K562 (cell line): ENCODE measurements around the gene NR2F6. TPM values are rescaled to one million over a fixed set of nuclear protein-coding genes. Genes with fewer than 3 reads are reported as not detected.

Source experiments
- CREM ChIP-seq: IDR thresholded peaks from 2 replicates; pipeline ENCODE4 v1.6.1; 2014; ENCODE audit warnings: antibody characterized with exemption, low read depth
- CUX1 ChIP-seq: fragments of 200-800 bp; sonication (Bioruptor generic); IDR thresholded peaks from 2 replicates; pipeline ENCODE4 v1.6.1; 2016; ENCODE audit warnings: missing genetic modification characterization, missing compliant biosample characterization
- CXXC5 ChIP-seq: fragments of 250-450 bp; sonication (Bioruptor Pico); IDR thresholded peaks from 2 replicates; pipeline ENCODE4 v1.8.0; 2022; ENCODE audit warnings: inconsistent platforms, mild to moderate bottlenecking, moderate library complexity
- MAFK ChIP-seq: IDR thresholded peaks from 2 replicates; pipeline ENCODE4 v1.6.1; 2011; ENCODE audit warnings: low read length, improper control_type of control experiment
- MAZ ChIP-seq, 2 experiments: fragments of 450-650 bp in 1 of 2; sonication (generic) in 1 of 2; formaldehyde crosslinking; IDR thresholded peaks in 1 of 2; conservative IDR thresholded peaks in 1 of 2; 2 replicates each; pipeline versions ENCODE4 v1.4.0 to v1.5.0; 2020; ENCODE audit warnings: mild to moderate bottlenecking in 1 of 2, missing genetic modification reagents in 1 of 2
- NR2C1 ChIP-seq, 2 experiments: fragments of 450-650 bp; IDR thresholded peaks; 2 replicates each; pipeline ENCODE4 v1.6.1; 2017; ENCODE audit warnings: mild to moderate bottlenecking in 2 of 2, antibody characterized with exemption in 1 of 2, inconsistent platforms in 1 of 2, missing compliant biosample characterization in 1 of 2, missing genetic modification characterization in 1 of 2
- OTX1 ChIP-seq: fragments of 450-650 bp; formaldehyde crosslinking; IDR thresholded peaks from 2 replicates; pipeline ENCODE4 v1.4.0; 2022; ENCODE audit warnings: mild to moderate bottlenecking
- STAT5A ChIP-seq: IDR thresholded peaks from 2 replicates; pipeline ENCODE4 v1.6.1; 2012; ENCODE audit warnings: low read length, inconsistent platforms, borderline replicate concordance
- ZBED1 ChIP-seq: IDR thresholded peaks from 2 replicates; pipeline ENCODE4 v1.6.1; 2014
- ZNF232 ChIP-seq: sonication (generic); formaldehyde crosslinking; IDR thresholded peaks from 2 replicates; pipeline ENCODE4 v1.8.0; 2022; ENCODE audit warnings: mild to moderate bottlenecking, missing genetic modification reagents
- ZNF253 ChIP-seq: fragments of 250-450 bp; sonication (Bioruptor Pico); conservative IDR thresholded peaks from 2 replicates; pipeline ENCODE4 v1.6.1; 2021; ENCODE audit warnings: mild to moderate bottlenecking
- ZNF407 ChIP-seq: fragments of 450-650 bp; IDR thresholded peaks from 2 replicates; pipeline ENCODE4 v1.6.1; 2016; ENCODE audit warnings: low read depth
- polyA plus RNA-seq, 8 experiments: library from polyadenylated mRNA; depleted of rRNA in 4 of 8; stranded (reverse) in 5 of 8; unstranded in 3 of 8; fragments of >200 nt; fragmentation: Nextera tagmentation in 2 of 8; fragmentation: Illumina TruSeq in 1 of 8; extraction: Ambion mirVana in 2 of 8; extraction: Trizol in 1 of 8; gene quantifications; 2 replicates each; pipeline versions ENCODE4 v1.2.1 to v1.2.3, GENCODE V29; 2011 to 2014; ENCODE audit warnings: inconsistent platforms in 1 of 8, missing spikeins in 1 of 8
- total RNA-seq, 7 experiments: library from RNA; depleted of rRNA in 6 of 7; stranded (reverse); fragments of >200 nt in 6 of 7; fragmentation: Illumina TruSeq in 2 of 7; extraction: Trizol in 2 of 7; gene quantifications; 2 replicates each; pipeline versions ENCODE4 v1.2.1 to v1.2.3, GENCODE V29; 2011 to 2021; ENCODE audit warnings: low replicate concordance in 1 of 7

NR2F6 gene
- total and polyA plus RNA-seq, 9 of the 15 experiments (the other 6 are each of a cell fraction or from before 2014, with no cell fraction given): 0.76 to 97.5 (median 18.8) TPM

- peak; percentile 98 for TF ChIP-seq CUX1
- no peak for TF ChIP-seq ZNF253 (CRISPR knock-in tag)
- no peak for TF ChIP-seq ZNF232 (CRISPR knock-in tag)
- TF ChIP-seq STAT5A: no peak
- no peak for TF ChIP-seq ZBED1
- TF ChIP-seq MAFK: no peak; the same call in 1 of the 2 replicates
- peak; percentile 94 for TF ChIP-seq OTX1 (CRISPR knock-in tag)
- TF ChIP-seq NR2C1 (IDR thresholded peaks at IDR 0.05): no peak
- TF ChIP-seq NR2C1 (tag; IDR thresholded peaks at IDR 0.05): peak; percentile 73
- TF ChIP-seq MAZ (CRISPR knock-in tag; conservative IDR thresholded peaks at IDR 0.05 in 1 of 2, IDR thresholded peaks at IDR 0.05 in 1 of 2): 0 out of 4 replicates have a peak, but pooled peaks of 1 of the 2 experiments have one; percentile 14
- peak; percentile 70 for TF ChIP-seq CXXC5
- TF ChIP-seq ZNF407: peak; percentile 85
- TF ChIP-seq CREM: peak; percentile 92
These were observed 21.5 kb upstream of the NR2F6 start, which contains the start of gene BABAM1 (continued) for GRCh38 chr19:17266975-17267788.
